ENCODE data around the gene HGF. TPM values are rescaled to one million over a fixed set of nuclear protein-coding genes. Genes with fewer than 3 reads are reported as not detected.

Gene HGF
- total RNA-seq, 1 donor from 2014 or later = not detected

- H3K27ac Mint-ChIP-seq (ENCODE audit: unreplicated experiment) = no peak overlapping the region
- H3K36me3 Mint-ChIP-seq (ENCODE audit: low read depth, unreplicated experiment) = no peaks in the 10 kb centered on the region
- H3K4me3 Mint-ChIP-seq (ENCODE audit: unreplicated experiment) = no peak overlapping the region
- no peaks in the 10 kb centered on the region for H3K27me3 Mint-ChIP-seq (ENCODE audit: low read depth, unreplicated experiment)
- Histone ChIP-seq H3K9me3 (ENCODE audit: insufficient read depth, low read depth, low read length) (no peaks in the 10 kb centered on the region), H3K27ac (ENCODE audit: low read depth, low read length) (no peak overlapping the region), H3K4me2 (ENCODE audit: low read length) (no peak overlapping the region), H4K20me1 (ENCODE audit: insufficient read depth, low read length) (no peaks in the 10 kb centered on the region), H3K79me2 (ENCODE audit: insufficient read depth, low read length) (no peaks in the 10 kb centered on the region), H3K4me3 (ENCODE audit: insufficient read depth, low read depth, low read length) (no peak overlapping the region), H2AFZ (ENCODE audit: low read depth, low read length) (no peak overlapping the region), H3K36me3 (ENCODE audit: insufficient read depth, low read length) (no peaks in the 10 kb centered on the region), H3K27me3 (ENCODE audit: insufficient read depth, low read length) (no peaks in the 10 kb centered on the region), H3K9ac (ENCODE audit: low read length) (no peak overlapping the region), H3K4me1 (ENCODE audit: insufficient read depth, low read length) (no peaks in the 10 kb centered on the region)
- no peaks in the 10 kb centered on the region for H3K9me3 Mint-ChIP-seq (ENCODE audit: unreplicated experiment)
- TF ChIP-seq EZH2 (IDR thresholded peaks at IDR 0.05; ENCODE audit: insufficient read depth, low read length) (no peak), CTCF (IDR thresholded peaks at IDR 0.05; ENCODE audit: insufficient read depth, low read depth, low read length) (no peak)
- DNase-seq (ENCODE audit: low read depth) = no peak
- no peaks in the 10 kb centered on the region for H3K4me1 Mint-ChIP-seq (ENCODE audit: low read depth, unreplicated experiment)
- FAIRE-seq = no peak
These were observed 14.7 kb downstream of the HGF start for GRCh38 chr7:81754918-81755696.

- FAIRE-seq (no peak), DNase-seq (ENCODE audit: low read depth) (no peak)
- Histone ChIP-seq H3K4me2 (ENCODE audit: low read length) (no peak overlapping the region), H3K36me3 (ENCODE audit: insufficient read depth, low read length) (no peaks in the 10 kb centered on the region), H3K4me1 (ENCODE audit: insufficient read depth, low read length) (no peaks in the 10 kb centered on the region), H3K4me3 (ENCODE audit: insufficient read depth, low read depth, low read length) (no peak overlapping the region), H3K27me3 (ENCODE audit: insufficient read depth, low read length) (no peaks in the 10 kb centered on the region), H2AFZ (ENCODE audit: low read depth, low read length) (no peak overlapping the region), H4K20me1 (ENCODE audit: insufficient read depth, low read length) (no peaks in the 10 kb centered on the region), H3K9ac (ENCODE audit: low read length) (no peak overlapping the region), H3K79me2 (ENCODE audit: insufficient read depth, low read length) (no peaks in the 10 kb centered on the region), H3K9me3 (ENCODE audit: insufficient read depth, low read depth, low read length) (no peaks in the 10 kb centered on the region), H3K27ac (ENCODE audit: low read depth, low read length) (no peak overlapping the region)
- TF ChIP-seq CTCF (IDR thresholded peaks at IDR 0.05; ENCODE audit: insufficient read depth, low read depth, low read length) (no peak), EZH2 (IDR thresholded peaks at IDR 0.05; ENCODE audit: insufficient read depth, low read length) (no peak)
- Mint-ChIP-seq H3K9me3 (ENCODE audit: unreplicated experiment) (no peaks in the 10 kb centered on the region), H3K4me1 (ENCODE audit: low read depth, unreplicated experiment) (no peaks in the 10 kb centered on the region), H3K27ac (ENCODE audit: unreplicated experiment) (no peak overlapping the region), H3K27me3 (ENCODE audit: low read depth, unreplicated experiment) (no peaks in the 10 kb centered on the region), H3K4me3 (ENCODE audit: unreplicated experiment) (no peak overlapping the region), H3K36me3 (ENCODE audit: low read depth, unreplicated experiment) (no peaks in the 10 kb centered on the region)
These were observed 16.5 kb downstream of the HGF start for GRCh38 chr7:81753392-81753791.

GRCh38 chr7:81752318-81752714 lies 17.5 kb downstream of the HGF start:
- Histone ChIP-seq H3K4me3 (ENCODE audit: insufficient read depth, low read depth, low read length) (no peak overlapping the region), H3K9ac (ENCODE audit: low read length) (no peak overlapping the region), H3K4me1 (ENCODE audit: insufficient read depth, low read length) (no peaks in the 10 kb centered on the region), H4K20me1 (ENCODE audit: insufficient read depth, low read length) (no peaks in the 10 kb centered on the region), H2AFZ (ENCODE audit: low read depth, low read length) (no peak overlapping the region), H3K27ac (ENCODE audit: low read depth, low read length) (no peak overlapping the region), H3K9me3 (ENCODE audit: insufficient read depth, low read depth, low read length) (no peaks in the 10 kb centered on the region), H3K36me3 (ENCODE audit: insufficient read depth, low read length) (no peaks in the 10 kb centered on the region), H3K27me3 (ENCODE audit: insufficient read depth, low read length) (no peaks in the 10 kb centered on the region), H3K4me2 (ENCODE audit: low read length) (no peak overlapping the region), H3K79me2 (ENCODE audit: insufficient read depth, low read length) (no peaks in the 10 kb centered on the region)
- H3K4me1 Mint-ChIP-seq (ENCODE audit: low read depth, unreplicated experiment) = no peaks in the 10 kb centered on the region
- H3K36me3 Mint-ChIP-seq (ENCODE audit: low read depth, unreplicated experiment) = no peaks in the 10 kb centered on the region
- no peaks in the 10 kb centered on the region for H3K9me3 Mint-ChIP-seq (ENCODE audit: unreplicated experiment)
- no peak for FAIRE-seq
- no peak overlapping the region for H3K4me3 Mint-ChIP-seq (ENCODE audit: unreplicated experiment)
- H3K27me3 Mint-ChIP-seq (ENCODE audit: low read depth, unreplicated experiment) = no peaks in the 10 kb centered on the region
- no peak for DNase-seq (ENCODE audit: low read depth)
- TF ChIP-seq EZH2 (IDR thresholded peaks at IDR 0.05; ENCODE audit: insufficient read depth, low read length) (no peak), CTCF (IDR thresholded peaks at IDR 0.05; ENCODE audit: insufficient read depth, low read depth, low read length) (no peak)
- H3K27ac Mint-ChIP-seq (ENCODE audit: unreplicated experiment) = no peak overlapping the region
